Measurements from ENCODE around the gene SHB.

GRCh38 chr9:37917313-37917731, 151.7 kb downstream of the SHB start:
- TF ChIP-seq, protein P1, sequence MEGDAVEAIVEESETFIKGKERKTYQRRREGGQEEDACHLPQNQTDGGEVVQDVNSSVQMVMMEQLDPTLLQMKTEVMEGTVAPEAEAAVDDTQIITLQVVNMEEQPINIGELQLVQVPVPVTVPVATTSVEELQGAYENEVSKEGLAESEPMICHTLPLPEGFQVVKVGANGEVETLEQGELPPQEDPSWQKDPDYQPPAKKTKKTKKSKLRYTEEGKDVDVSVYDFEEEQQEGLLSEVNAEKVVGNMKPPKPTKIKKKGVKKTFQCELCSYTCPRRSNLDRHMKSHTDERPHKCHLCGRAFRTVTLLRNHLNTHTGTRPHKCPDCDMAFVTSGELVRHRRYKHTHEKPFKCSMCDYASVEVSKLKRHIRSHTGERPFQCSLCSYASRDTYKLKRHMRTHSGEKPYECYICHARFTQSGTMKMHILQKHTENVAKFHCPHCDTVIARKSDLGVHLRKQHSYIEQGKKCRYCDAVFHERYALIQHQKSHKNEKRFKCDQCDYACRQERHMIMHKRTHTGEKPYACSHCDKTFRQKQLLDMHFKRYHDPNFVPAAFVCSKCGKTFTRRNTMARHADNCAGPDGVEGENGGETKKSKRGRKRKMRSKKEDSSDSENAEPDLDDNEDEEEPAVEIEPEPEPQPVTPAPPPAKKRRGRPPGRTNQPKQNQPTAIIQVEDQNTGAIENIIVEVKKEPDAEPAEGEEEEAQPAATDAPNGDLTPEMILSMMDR (conservative IDR thresholded peaks at IDR 0.05), result no peak
- no peak for TF ChIP-seq EZH2 (IDR thresholded peaks at IDR 0.05; ENCODE audit: low read depth)
